HepG2 (cell line): ENCODE measurements around the gene MRGPRE. TPM values are rescaled to one million over a fixed set of nuclear protein-coding genes. Genes with fewer than 3 reads are reported as not detected.

ENCODE experiments used
- ATAC-seq: fragments of 200-7000 bp; cut with Tn5 transposase; 3 replicates; pipeline ENCODE4 v1.9.1; 2020; ENCODE audit warnings: mild to moderate bottlenecking, moderate library complexity
- BruUV-seq: library from RNA; stranded (reverse); fragments of 400-500 nt; replicated peaks from 2 replicates; lab custom pipeline; 2021; lab: Mats Ljungman, UMichigan
- CTCF ChIA-PET: fragments of 300-600 bp; formaldehyde crosslinking; extraction: SDS; loops from one replicate; lab custom pipeline; 2021; ENCODE audit warnings: low total read pairs, inconsistent platforms, low intra/inter-chr PET ratio; lab: Yijun Ruan, JAX
- POLR2A ChIA-PET: fragments of 350-600 bp; sonication (Branson Sonifier 250); formaldehyde crosslinking; loops from one replicate; lab custom pipeline; 2020; ENCODE audit warnings: antibody characterized with exemption, inconsistent platforms; lab: Yijun Ruan, JAX
- DNase-seq: peaks from one replicate; pipeline ENCODE4 v3.0.0-alpha.2; 2015; ENCODE audit warnings: low spot score
- FAIRE-seq: peaks from 3 replicates; lab custom pipeline; 2011; peaks lifted over from hg19 to GRCh38; lab: Jason Lieb, UNC
- H2AFZ ChIP-seq: one replicate; pipeline ENCODE4 v1.6.1; 2011; ENCODE audit warnings: low read length, inconsistent platforms
- H3K27ac ChIP-seq: fragments of 300-600 bp; 3 replicates; pipeline ENCODE4 v1.8.0; 2011; ENCODE audit warnings: mixed run types, mild to moderate bottlenecking, mixed read lengths, low read length, inconsistent platforms; ENCODE audit not compliant: insufficient read depth; ENCODE audit errors: extremely low read length
- H3K27me3 ChIP-seq, 2 experiments: fragments of 200-600 bp in 1 of 2; 2 replicates in 1 of 2; 3 replicates in 1 of 2; pipeline versions ENCODE4 v1.6.0 to v1.8.0; 2011; ENCODE audit warnings: low read length in 2 of 2, mild to moderate bottlenecking in 2 of 2, moderate library complexity in 2 of 2, inconsistent platforms in 1 of 2; ENCODE audit not compliant: insufficient read depth in 2 of 2, control insufficient read depth in 1 of 2
- H3K36me3 ChIP-seq, 2 experiments: fragments of 200-600 bp in 1 of 2; replicated peaks in 1 of 2; 2 replicates in 1 of 2; 3 replicates in 1 of 2; pipeline versions ENCODE4 v1.5.1 to v1.8.0; 2011; ENCODE audit warnings: low read length in 2 of 2, inconsistent platforms in 1 of 2; ENCODE audit not compliant: insufficient read depth in 2 of 2, control insufficient read depth in 1 of 2
- H3K4me1 ChIP-seq: 2 replicates; pipeline ENCODE4 v1.5.1; 2012; ENCODE audit warnings: low read length, inconsistent platforms; ENCODE audit not compliant: insufficient read depth
- H3K4me2 ChIP-seq: 2 replicates; pipeline ENCODE4 v1.6.0; 2011; ENCODE audit warnings: low read depth, low read length, inconsistent platforms
- H3K4me3 ChIP-seq, 3 experiments: fragments of 200-600 bp in 1 of 3; sonication (generic), shearing (Covaris generic) in 1 of 3; replicated peaks in 1 of 3; 2 replicates each; pipeline ENCODE4 v1.5.1; 2011 to 2016; ENCODE audit warnings: low read length in 3 of 3, inconsistent platforms in 2 of 3, low read depth in 2 of 3, mild to moderate bottlenecking in 2 of 3, control low read depth in 1 of 3, mixed read lengths in 1 of 3; ENCODE audit not compliant: insufficient read depth in 1 of 3
- H3K79me2 ChIP-seq: one replicate; pipeline ENCODE4 v1.6.1; 2011; ENCODE audit warnings: low read length, inconsistent platforms; ENCODE audit not compliant: insufficient read depth
- H3K9ac ChIP-seq: 2 replicates; pipeline ENCODE4 v1.6.0; 2011; ENCODE audit warnings: mild to moderate bottlenecking, low read depth, low read length, inconsistent platforms; ENCODE audit not compliant: insufficient read depth
- H3K9me3 ChIP-seq: 2 replicates; pipeline ENCODE4 v1.5.1; 2012; ENCODE audit warnings: mild to moderate bottlenecking, low read length
- H4K20me1 ChIP-seq: 2 replicates; pipeline ENCODE4 v1.6.0; 2011; ENCODE audit warnings: inconsistent platforms, mild to moderate bottlenecking, low read length, moderate library complexity; ENCODE audit not compliant: insufficient read depth
- AGO1 ChIP-seq: fragments of 200-400 bp; formaldehyde crosslinking; IDR thresholded peaks from 2 replicates; pipeline ENCODE4 v1.6.1; 2017; ENCODE audit warnings: mild to moderate bottlenecking, low read depth, low read length, moderate library complexity; ENCODE audit not compliant: poor library complexity, severe bottlenecking
- DPF2 ChIP-seq: sonication (generic); formaldehyde crosslinking; IDR thresholded peaks from 2 replicates; pipeline ENCODE4 v1.4.0; 2020; ENCODE audit warnings: mild to moderate bottlenecking, low read depth, missing genetic modification reagents, borderline replicate concordance
- DR1 ChIP-seq: sonication (generic); formaldehyde crosslinking; IDR thresholded peaks from 2 replicates; pipeline ENCODE4 v1.8.0; 2021; ENCODE audit warnings: mild to moderate bottlenecking, missing genetic modification reagents, inconsistent platforms
- DZIP1 ChIP-seq: sonication (generic); formaldehyde crosslinking; IDR thresholded peaks from 2 replicates; pipeline ENCODE4 v1.5.0; 2020; ENCODE audit warnings: mild to moderate bottlenecking, missing genetic modification reagents
- GTF2F1 ChIP-seq: fragments of 150-350 bp; IDR thresholded peaks from 2 replicates; pipeline ENCODE4 v1.6.1; 2014; ENCODE audit warnings: low read length
- PAF1 ChIP-seq: IDR thresholded peaks from 2 replicates; pipeline ENCODE4 v1.6.1; 2016; ENCODE audit warnings: missing genetic modification reagents, missing compliant biosample characterization
- RNF219 ChIP-seq: sonication (generic); formaldehyde crosslinking; IDR thresholded peaks from 2 replicates; pipeline ENCODE4 v1.5.0; 2020; ENCODE audit warnings: mild to moderate bottlenecking, missing genetic modification reagents
- SMARCE1 ChIP-seq: fragments of 450-650 bp; IDR thresholded peaks from 2 replicates; pipeline ENCODE4 v1.6.1; 2017; ENCODE audit warnings: borderline replicate concordance
- ZBTB7B ChIP-seq: sonication (generic); formaldehyde crosslinking; IDR thresholded peaks from 2 replicates; pipeline ENCODE4 v1.4.0; 2020; ENCODE audit warnings: missing genetic modification reagents
- ZNF619 ChIP-seq: sonication (generic); formaldehyde crosslinking; IDR thresholded peaks from 2 replicates; pipeline ENCODE4 v1.4.0; 2020; ENCODE audit warnings: mild to moderate bottlenecking, missing genetic modification reagents
- ZNF672 ChIP-seq: sonication (generic); formaldehyde crosslinking; IDR thresholded peaks from 2 replicates; pipeline ENCODE4 v1.8.1; 2022; ENCODE audit warnings: missing genetic modification reagents
- WGBS: methylation state at CpG from one replicate; pipeline ENCODE4 v1.1.6; 2017; ENCODE audit warnings: low lambda C conversion rate; 5-methylcytosine and 5-hydroxymethylcytosine counted together
- in situ Hi-C: cut with HindIII; loops from 2 replicates; pipeline ENCODE4 v1.10.0; 2017; ENCODE audit warnings: low pct_unique_long_range_greater_than_20kb; ENCODE audit not compliant: extremely low pct_ligation_motif_present
- intact Hi-C: fragments of 100-400 bp; cut with micrococcal nuclease; formaldehyde crosslinking; loops from one replicate; pipeline ENCODE4 v1.10.0; 2022; ENCODE audit not compliant: unreplicated experiment
- polyA plus RNA-seq, 8 experiments: library from polyadenylated mRNA; depleted of rRNA in 3 of 8; stranded (reverse) in 7 of 8; unstranded in 1 of 8; fragments of >200 nt; fragmentation: Illumina TruSeq in 4 of 8; extraction: Trizol in 4 of 8; gene quantifications; 2 replicates each; pipeline versions ENCODE4 v1.2.1 to v1.2.3, GENCODE V29; 2011 to 2016; ENCODE audit warnings: low read depth in 4 of 8, missing spikeins in 1 of 8, mixed read lengths in 1 of 8; ENCODE audit not compliant: insufficient read depth in 1 of 8
- total RNA-seq, 5 experiments: library from RNA; depleted of rRNA; stranded (reverse); fragments of >200 nt; fragmentation: Illumina TruSeq; extraction: Trizol; gene quantifications; 2 replicates each; pipeline ENCODE4 v1.2.3, GENCODE V29; 2016; ENCODE audit warnings: low read depth in 1 of 5

Gene MRGPRE
- total and polyA plus RNA-seq, 2 of the 13 experiments (the other 11 are each of a cell fraction or from before 2014, with no cell fraction given): not detected

DNA sequence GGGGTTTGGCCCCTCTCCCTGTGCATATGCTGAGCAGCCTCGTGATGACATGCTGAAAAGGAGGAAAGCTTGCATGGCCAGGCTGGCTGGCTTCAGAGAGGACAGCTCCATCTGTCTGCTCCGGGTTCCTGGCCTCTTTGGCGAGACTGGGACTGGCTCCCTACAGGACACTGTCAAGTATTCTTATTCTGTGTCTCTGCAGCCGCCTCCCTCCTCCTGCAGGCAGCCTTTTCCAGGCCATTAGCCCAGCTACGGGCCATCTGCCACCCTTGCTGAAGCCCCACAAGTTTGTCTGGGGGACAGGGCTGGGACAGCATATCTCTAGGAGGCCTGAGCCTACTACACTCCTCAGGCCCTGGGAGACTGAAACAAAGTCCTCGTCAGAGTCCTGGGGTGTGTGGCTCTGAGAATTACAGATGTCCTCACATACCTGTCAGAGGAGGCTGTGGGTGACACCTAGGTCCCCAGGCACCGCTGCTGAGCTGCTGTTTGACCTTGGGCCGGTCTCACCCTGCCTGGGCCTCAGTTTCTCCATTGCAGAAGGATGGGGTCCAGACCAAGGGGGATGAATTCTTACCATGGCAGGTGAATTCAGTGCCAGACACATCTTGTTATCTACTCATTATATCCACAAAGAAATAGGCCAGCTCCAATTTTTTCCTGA, 24.6 kb downstream of the MRGPRE start:
- DNase-seq: no peak
- Histone ChIP-seq H4K20me1 (no peaks in the 10 kb centered on the region), H3K9me3 (no peaks in the 10 kb centered on the region), H3K36me3 (no peaks in the 10 kb centered on the region), H3K27me3 (peaks cover 7 to 31% of the 10 kb centered on the region in 2 experiments; a peak in 4 of 5 replicates), H3K9ac (no peak overlapping the region), H3K4me2 (no peak overlapping the region), H3K27ac (no peak overlapping the region), H3K79me2 (no peaks in the 10 kb centered on the region), H2AFZ (no peak overlapping the region), H3K4me1 (no peaks in the 10 kb centered on the region), H3K4me3 (no peak overlapping the region)
- in situ Hi-C loops (no loop called here), intact Hi-C loops (no loop called here)
- ChIA-PET CTCF (no interaction called here), POLR2A (no interaction called here)
- no TSS peak for BruUV-seq
- FAIRE-seq: no peak
- TF ChIP-seq DPF2 (CRISPR knock-in tag): no peak
- no peak for TF ChIP-seq DR1 (CRISPR knock-in tag)
- no peak for TF ChIP-seq SMARCE1
- TF ChIP-seq DZIP1 (CRISPR knock-in tag): no peak
- TF ChIP-seq PAF1 (CRISPR knock-in tag): no peak
- no peak for TF ChIP-seq RNF219 (CRISPR knock-in tag)
- no peak for TF ChIP-seq ZBTB7B (CRISPR knock-in tag)
- no peak for TF ChIP-seq GTF2F1
- TF ChIP-seq AGO1: no peak
- no peak for TF ChIP-seq ZNF672 (CRISPR knock-in tag)
- TF ChIP-seq ZNF619 (CRISPR knock-in tag): no peak
- no peak for ATAC-seq
- 0% methylated on average over 2 of the region's 8 CpGs for WGBS
